HL-60 (cell line): Measurements from ENCODE around the gene ALKBH5.

Experiments
- DNase-seq, 2 experiments: peaks; one replicate each; pipeline ENCODE4 v3.0.0-alpha.2; 2010 to 2020; ENCODE audit warnings: low read depth in 1 of 2, low spot score in 1 of 2
- H3K27ac ChIP-seq: fragments of 250-450 bp; sonication (Bioruptor Pico); replicated peaks from 2 replicates; pipeline ENCODE4 v1.5.1; 2020; ENCODE audit warnings: mild to moderate bottlenecking, moderate library complexity
- H3K27me3 ChIP-seq: fragments of 250-450 bp; sonication (Bioruptor Pico); 2 replicates; pipeline ENCODE4 v1.5.1; 2021; ENCODE audit warnings: mild to moderate bottlenecking, moderate library complexity; ENCODE audit not compliant: insufficient read depth, poor library complexity, severe bottlenecking
- H3K4me3 ChIP-seq: replicated peaks from 2 replicates; pipeline ENCODE4 v1.5.1; 2011; ENCODE audit warnings: mild to moderate bottlenecking, control low read depth, low read length; ENCODE audit not compliant: insufficient read depth
- GABPA ChIP-seq: IDR thresholded peaks from 2 replicates; pipeline ENCODE4 v1.6.1; 2012; ENCODE audit warnings: low read depth
- POLR2AphosphoS5 ChIP-seq: IDR thresholded peaks from 2 replicates; pipeline ENCODE4 v1.6.1; 2012; ENCODE audit warnings: low read depth
- SPI1 ChIP-seq: IDR thresholded peaks from 2 replicates; pipeline ENCODE4 v1.6.1; 2012; ENCODE audit warnings: low read depth, mild to moderate bottlenecking, borderline replicate concordance
- TF ChIP-seq, protein P1 (sequence below): IDR thresholded peaks from 2 replicates; pipeline ENCODE4 v1.6.1; 2012; ENCODE audit warnings: low read depth; ENCODE audit not compliant: insufficient replicate concordance
- TF ChIP-seq, protein P2 (sequence below): IDR thresholded peaks from one replicate; pipeline ENCODE4 v1.5.1; 2011; ENCODE audit warnings: low read length, control low read depth, inconsistent platforms; ENCODE audit not compliant: insufficient read depth

The ALKBH5 gene

DNA sequence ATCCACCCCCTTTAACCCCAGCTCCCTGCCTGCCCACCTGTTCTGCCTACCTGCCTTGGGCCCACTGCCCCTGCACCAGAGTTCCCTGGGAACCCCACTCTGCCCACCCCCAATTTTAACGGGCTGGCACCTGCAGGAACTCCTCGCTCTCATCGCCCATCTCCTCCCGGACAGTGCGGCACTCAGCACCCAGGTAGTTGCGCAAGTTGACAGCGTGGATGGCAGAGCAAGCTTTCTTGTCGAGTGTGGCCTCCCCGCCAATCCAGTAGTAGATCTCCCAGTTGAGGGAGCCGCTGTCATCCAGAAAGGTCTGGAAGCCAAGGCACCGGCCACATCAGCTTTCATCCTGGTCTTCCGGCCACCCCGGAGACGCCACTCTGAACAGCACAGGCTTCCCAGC is 67.1 kb downstream of the ALKBH5 start:
- no peak overlapping the region for H3K4me3 ChIP-seq
- TF ChIP-seq, protein P1, sequence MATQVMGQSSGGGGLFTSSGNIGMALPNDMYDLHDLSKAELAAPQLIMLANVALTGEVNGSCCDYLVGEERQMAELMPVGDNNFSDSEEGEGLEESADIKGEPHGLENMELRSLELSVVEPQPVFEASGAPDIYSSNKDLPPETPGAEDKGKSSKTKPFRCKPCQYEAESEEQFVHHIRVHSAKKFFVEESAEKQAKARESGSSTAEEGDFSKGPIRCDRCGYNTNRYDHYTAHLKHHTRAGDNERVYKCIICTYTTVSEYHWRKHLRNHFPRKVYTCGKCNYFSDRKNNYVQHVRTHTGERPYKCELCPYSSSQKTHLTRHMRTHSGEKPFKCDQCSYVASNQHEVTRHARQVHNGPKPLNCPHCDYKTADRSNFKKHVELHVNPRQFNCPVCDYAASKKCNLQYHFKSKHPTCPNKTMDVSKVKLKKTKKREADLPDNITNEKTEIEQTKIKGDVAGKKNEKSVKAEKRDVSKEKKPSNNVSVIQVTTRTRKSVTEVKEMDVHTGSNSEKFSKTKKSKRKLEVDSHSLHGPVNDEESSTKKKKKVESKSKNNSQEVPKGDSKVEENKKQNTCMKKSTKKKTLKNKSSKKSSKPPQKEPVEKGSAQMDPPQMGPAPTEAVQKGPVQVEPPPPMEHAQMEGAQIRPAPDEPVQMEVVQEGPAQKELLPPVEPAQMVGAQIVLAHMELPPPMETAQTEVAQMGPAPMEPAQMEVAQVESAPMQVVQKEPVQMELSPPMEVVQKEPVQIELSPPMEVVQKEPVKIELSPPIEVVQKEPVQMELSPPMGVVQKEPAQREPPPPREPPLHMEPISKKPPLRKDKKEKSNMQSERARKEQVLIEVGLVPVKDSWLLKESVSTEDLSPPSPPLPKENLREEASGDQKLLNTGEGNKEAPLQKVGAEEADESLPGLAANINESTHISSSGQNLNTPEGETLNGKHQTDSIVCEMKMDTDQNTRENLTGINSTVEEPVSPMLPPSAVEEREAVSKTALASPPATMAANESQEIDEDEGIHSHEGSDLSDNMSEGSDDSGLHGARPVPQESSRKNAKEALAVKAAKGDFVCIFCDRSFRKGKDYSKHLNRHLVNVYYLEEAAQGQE, result no peak
- TF ChIP-seq SPI1, result no peak
- no peak for TF ChIP-seq GABPA
- TF ChIP-seq POLR2AphosphoS5, result no peak
- H3K27me3 ChIP-seq, result no peaks in the 10 kb centered on the region
- no peak overlapping the region for H3K27ac ChIP-seq
- no peak for DNase-seq

DNA sequence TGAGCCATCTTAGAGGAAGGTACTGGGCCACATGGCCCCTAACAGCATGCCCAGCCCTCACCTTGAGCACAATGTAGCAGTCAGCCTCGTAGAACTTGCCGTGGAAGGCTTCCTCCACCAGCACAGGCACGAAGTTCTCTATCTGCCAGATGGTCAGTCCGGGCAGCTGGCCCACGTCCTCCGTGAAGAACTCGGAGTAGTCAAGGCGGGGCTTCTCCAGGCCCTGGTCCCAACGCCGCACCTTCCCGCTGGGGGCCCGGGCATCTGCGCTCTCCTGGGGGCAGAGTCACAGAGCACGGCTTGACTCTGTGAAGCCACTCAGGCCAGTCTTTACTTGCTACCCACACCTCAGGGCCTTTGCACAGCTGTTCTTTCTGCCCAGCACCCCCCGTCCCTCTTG is 67.6 kb downstream of the ALKBH5 start:
- no peak for DNase-seq
- no peak overlapping the region for H3K27ac ChIP-seq
- H3K4me3 ChIP-seq, result no peak overlapping the region
- TF ChIP-seq SPI1 (no peak), POLR2AphosphoS5 (no peak), GABPA (no peak)
- TF ChIP-seq, protein P1, result no peak
- TF ChIP-seq, protein P2, sequence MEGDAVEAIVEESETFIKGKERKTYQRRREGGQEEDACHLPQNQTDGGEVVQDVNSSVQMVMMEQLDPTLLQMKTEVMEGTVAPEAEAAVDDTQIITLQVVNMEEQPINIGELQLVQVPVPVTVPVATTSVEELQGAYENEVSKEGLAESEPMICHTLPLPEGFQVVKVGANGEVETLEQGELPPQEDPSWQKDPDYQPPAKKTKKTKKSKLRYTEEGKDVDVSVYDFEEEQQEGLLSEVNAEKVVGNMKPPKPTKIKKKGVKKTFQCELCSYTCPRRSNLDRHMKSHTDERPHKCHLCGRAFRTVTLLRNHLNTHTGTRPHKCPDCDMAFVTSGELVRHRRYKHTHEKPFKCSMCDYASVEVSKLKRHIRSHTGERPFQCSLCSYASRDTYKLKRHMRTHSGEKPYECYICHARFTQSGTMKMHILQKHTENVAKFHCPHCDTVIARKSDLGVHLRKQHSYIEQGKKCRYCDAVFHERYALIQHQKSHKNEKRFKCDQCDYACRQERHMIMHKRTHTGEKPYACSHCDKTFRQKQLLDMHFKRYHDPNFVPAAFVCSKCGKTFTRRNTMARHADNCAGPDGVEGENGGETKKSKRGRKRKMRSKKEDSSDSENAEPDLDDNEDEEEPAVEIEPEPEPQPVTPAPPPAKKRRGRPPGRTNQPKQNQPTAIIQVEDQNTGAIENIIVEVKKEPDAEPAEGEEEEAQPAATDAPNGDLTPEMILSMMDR, result no peak
- H3K27me3 ChIP-seq, result no peaks in the 10 kb centered on the region

DNA sequence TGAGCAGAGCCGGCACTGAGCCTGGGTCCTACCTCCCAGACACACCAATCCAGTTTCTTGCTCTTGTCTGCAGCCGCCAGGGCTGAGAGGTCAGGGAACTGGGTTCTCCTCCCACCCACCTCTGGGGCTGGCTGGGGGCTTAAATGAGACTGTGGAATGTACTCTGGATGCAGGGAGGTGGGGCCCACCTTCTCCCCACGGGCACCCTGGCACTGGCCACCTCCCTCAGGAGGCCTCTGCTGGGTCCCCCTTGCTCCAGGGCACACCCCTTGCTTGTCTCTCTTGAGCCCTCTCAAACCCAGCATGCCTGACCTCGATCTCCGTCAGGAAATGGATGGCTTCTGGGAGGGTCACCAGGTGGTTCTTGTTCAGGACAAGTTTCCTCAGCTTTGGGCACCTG is 68.5 kb downstream of the ALKBH5 start:
- Histone ChIP-seq H3K4me3 (no peak overlapping the region), H3K27ac (no peak overlapping the region), H3K27me3 (no peaks in the 10 kb centered on the region)
- DNase-seq, result no peak
- TF ChIP-seq POLR2AphosphoS5 (no peak), SPI1 (no peak), GABPA (no peak)
- TF ChIP-seq, protein P1, result no peak
- TF ChIP-seq, protein P2, result no peak
